GM23338 (cell line): Measurements from ENCODE around the gene PITHD1.

Source experiments
- CREB1 ChIP-seq: fragments of 250-450 bp; sonication (Bioruptor Pico); IDR thresholded peaks from 2 replicates; pipeline ENCODE4 v1.5.0; 2020; ENCODE audit warnings: low read depth, mild to moderate bottlenecking, moderate library complexity
- CTCF ChIP-seq, 2 experiments: fragments of 200-600 bp in 1 of 2; sonication (generic) in 1 of 2; conservative IDR thresholded peaks; 2 replicates each; pipeline versions ENCODE4 v1.5.1 to v1.6.1; 2016 to 2017; ENCODE audit warnings: antibody characterized with exemption in 2 of 2, low read depth in 2 of 2, mild to moderate bottlenecking in 2 of 2, moderate library complexity in 1 of 2
- ETS1 ChIP-seq: IDR thresholded peaks from 2 replicates; pipeline ENCODE4 v1.6.1; 2016; ENCODE audit warnings: antibody characterized with exemption
- EZH2 ChIP-seq: fragments of 200-600 bp; sonication (generic); IDR thresholded peaks from one replicate; pipeline ENCODE4 v1.8.0; 2017; ENCODE audit warnings: antibody characterized with exemption, mild to moderate bottlenecking, low read depth; ENCODE audit not compliant: unreplicated experiment
- EZH2phosphoT487 ChIP-seq: fragments of 200-600 bp; sonication (generic); IDR thresholded peaks from one replicate; pipeline ENCODE4 v1.8.1; 2018; ENCODE audit warnings: antibody characterized with exemption; ENCODE audit not compliant: unreplicated experiment
- JUNB ChIP-seq: IDR thresholded peaks from one replicate; pipeline ENCODE4 v1.6.1; 2016; ENCODE audit warnings: antibody characterized with exemption; ENCODE audit not compliant: unreplicated experiment
- NANOG ChIP-seq: IDR thresholded peaks from 2 replicates; pipeline ENCODE4 v1.6.1; 2016; ENCODE audit warnings: antibody characterized with exemption, borderline replicate concordance
- POLR2AphosphoS5 ChIP-seq: IDR thresholded peaks from 2 replicates; pipeline ENCODE4 v1.6.1; 2016; ENCODE audit warnings: antibody characterized with exemption, low read depth
- REST ChIP-seq: IDR thresholded peaks from one replicate; pipeline ENCODE4 v1.6.1; 2018; ENCODE audit warnings: antibody characterized with exemption; ENCODE audit not compliant: unreplicated experiment
- STAT1 ChIP-seq: IDR thresholded peaks from one replicate; pipeline ENCODE4 v1.6.1; 2016; ENCODE audit warnings: antibody characterized with exemption; ENCODE audit not compliant: unreplicated experiment
- ZNF114 ChIP-seq: fragments of 250-450 bp; sonication (Bioruptor Pico); IDR thresholded peaks from 2 replicates; pipeline ENCODE4 v1.5.0; 2020; ENCODE audit warnings: mild to moderate bottlenecking, moderate library complexity
- ZNF331 ChIP-seq: fragments of 250-450 bp; sonication (Bioruptor Pico); IDR thresholded peaks from 2 replicates; pipeline ENCODE4 v1.5.0; 2020; ENCODE audit warnings: low read depth, mild to moderate bottlenecking, moderate library complexity
- ZNF462 ChIP-seq: fragments of 250-450 bp; sonication (Bioruptor Pico); IDR thresholded peaks from 2 replicates; pipeline ENCODE4 v1.5.0; 2020; ENCODE audit warnings: mild to moderate bottlenecking, moderate library complexity

GRCh38 chr1:23736437-23737134 is 41.6 kb upstream of the PITHD1 start:
- TF ChIP-seq CTCF (conservative IDR thresholded peaks at IDR 0.05; ENCODE audit: low read depth in 2 of 2), result no peak
- TF ChIP-seq POLR2AphosphoS5, result no peak
- TF ChIP-seq EZH2phosphoT487, result no peak
- no peak for TF ChIP-seq EZH2
- TF ChIP-seq ETS1, result no peak
- TF ChIP-seq REST, result no peak
- no peak for TF ChIP-seq CREB1
- no peak for TF ChIP-seq NANOG
- no peak for TF ChIP-seq JUNB
- TF ChIP-seq STAT1, result no peak
- TF ChIP-seq ZNF462 (CRISPR knock-in tag), result no peak
- TF ChIP-seq ZNF331 (CRISPR knock-in tag), result no peak
- no peak for TF ChIP-seq ZNF114
